ENCODE results near the gene ORAI1. TPM values are rescaled to one million over a fixed set of nuclear protein-coding genes. Genes with fewer than 3 reads are reported as not detected.
"Not testable (repeated sequence)": the region's sequence is repeated elsewhere in the genome, so short reads cannot be mapped to it uniquely, and the experiment has no call there.

The ORAI1 gene
- total RNA-seq, 4 donors from 2014 or later: 6.8 to 15.4 (median 10.7) TPM

DNA sequence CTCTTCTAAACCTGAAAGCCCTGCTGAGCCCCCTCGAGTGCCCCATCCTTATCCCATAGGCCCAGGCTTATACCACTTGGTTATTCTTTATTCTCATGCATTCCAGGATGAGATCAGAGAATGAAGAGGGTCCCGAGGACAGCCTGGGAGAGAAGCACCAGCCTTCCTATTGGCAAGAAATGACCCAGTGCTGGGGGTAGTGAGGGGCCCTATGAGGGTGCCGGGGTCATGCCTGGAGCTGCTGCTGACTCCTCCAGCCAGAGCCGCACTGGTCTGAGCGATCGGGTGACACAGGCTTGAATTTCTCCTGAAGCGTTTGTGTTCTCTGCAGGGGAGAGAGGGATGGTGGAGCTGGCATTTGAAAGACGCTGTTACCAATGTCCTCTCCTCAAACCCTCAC lies 25.0 kb downstream of the ORAI1 start:
- no peak for ATAC-seq (ENCODE audit: low FRiP score)
- DNase-seq (ENCODE audit: low spot score): no peak
- TF ChIP-seq, protein P1, sequence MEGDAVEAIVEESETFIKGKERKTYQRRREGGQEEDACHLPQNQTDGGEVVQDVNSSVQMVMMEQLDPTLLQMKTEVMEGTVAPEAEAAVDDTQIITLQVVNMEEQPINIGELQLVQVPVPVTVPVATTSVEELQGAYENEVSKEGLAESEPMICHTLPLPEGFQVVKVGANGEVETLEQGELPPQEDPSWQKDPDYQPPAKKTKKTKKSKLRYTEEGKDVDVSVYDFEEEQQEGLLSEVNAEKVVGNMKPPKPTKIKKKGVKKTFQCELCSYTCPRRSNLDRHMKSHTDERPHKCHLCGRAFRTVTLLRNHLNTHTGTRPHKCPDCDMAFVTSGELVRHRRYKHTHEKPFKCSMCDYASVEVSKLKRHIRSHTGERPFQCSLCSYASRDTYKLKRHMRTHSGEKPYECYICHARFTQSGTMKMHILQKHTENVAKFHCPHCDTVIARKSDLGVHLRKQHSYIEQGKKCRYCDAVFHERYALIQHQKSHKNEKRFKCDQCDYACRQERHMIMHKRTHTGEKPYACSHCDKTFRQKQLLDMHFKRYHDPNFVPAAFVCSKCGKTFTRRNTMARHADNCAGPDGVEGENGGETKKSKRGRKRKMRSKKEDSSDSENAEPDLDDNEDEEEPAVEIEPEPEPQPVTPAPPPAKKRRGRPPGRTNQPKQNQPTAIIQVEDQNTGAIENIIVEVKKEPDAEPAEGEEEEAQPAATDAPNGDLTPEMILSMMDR (IDR thresholded peaks at IDR 0.05): no peak

DNA sequence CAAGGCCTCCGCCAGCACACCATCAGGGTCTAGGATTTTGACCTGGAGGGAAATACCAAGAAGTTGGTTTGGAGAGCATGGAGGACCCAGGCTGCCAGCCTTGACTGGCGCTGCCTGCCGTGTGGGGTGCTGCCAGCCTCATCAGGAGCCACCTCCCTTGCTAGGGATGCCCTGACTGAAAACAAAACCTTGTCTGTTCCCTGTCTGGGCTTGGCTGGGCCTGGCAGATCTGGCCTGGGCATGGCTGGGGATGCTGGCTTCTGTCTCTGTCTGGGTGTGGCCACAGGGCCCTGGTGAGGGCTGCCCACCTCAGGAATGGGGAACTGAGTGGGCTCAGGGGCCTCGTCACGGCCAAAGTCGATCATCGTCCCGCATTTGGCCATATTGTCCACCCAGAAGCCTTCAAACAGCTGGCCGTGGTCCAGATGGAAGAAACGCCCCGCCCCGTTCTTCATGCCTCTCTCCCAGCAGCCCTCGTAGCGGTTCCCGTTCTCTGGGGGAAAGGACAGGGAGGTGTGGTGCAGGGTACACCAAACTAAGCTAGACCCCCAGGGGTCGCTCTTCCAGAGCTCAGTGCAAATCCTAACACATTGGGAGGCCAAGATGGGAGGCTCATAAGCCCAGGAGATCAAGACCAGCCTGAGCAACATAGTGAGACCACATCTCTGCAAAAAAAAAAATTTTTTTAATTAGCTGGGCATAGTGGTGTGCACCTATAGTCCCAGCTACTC lies 26.6 kb downstream of the ORAI1 start:
- TF ChIP-seq, protein P1 (IDR thresholded peaks at IDR 0.05): no peak

DNA sequence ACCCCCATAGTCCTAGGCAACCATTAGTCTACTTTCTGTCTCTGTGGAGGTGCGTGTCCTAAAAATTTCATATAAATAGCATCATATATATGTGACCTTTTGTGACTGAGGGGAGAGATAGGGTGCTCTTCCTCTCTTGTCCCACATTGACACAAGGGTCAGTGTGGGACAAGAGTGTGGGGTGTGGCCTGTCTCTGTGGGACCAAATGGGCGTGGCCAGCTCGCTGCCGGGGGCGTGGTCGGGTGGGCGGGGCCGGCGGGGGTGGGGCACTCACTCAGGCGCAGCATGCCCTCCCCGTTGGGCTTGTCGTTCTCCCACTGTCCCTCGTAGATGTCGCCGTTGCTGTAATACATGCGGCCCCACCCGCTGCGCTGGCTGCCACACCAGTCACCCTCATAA lies 27.7 kb downstream of the ORAI1 start:
- no peak for ATAC-seq (ENCODE audit: low FRiP score)
- no peak for DNase-seq (ENCODE audit: low spot score)
- TF ChIP-seq, protein P1 (IDR thresholded peaks at IDR 0.05): no peak

More for the DNA sequence above, 26.6 kb downstream of the ORAI1 start:
- no peak for DNase-seq (ENCODE audit: low spot score)
- ATAC-seq (ENCODE audit: low FRiP score): peak; percentile 12

DNA sequence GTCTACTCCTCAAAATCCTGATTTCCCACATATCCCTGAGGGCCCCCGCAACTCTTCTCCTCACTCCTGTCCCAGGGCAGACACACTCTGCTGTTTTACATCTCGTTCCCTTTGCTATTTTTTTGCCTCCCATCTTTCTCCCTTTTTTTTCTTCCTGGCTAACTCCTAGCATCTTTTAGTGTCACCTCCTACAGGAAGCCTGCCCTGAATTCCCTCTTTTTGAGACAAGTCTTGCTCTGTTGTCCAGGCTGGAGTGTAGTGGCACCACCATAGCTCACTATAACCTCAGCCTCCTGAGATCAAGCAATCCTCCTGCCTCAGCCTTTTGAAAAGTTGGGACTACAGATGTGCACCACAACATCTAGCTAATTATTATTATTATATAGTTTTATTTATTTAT lies 29.8 kb downstream of the ORAI1 start:
- ATAC-seq (ENCODE audit: low FRiP score): no peak

DNA sequence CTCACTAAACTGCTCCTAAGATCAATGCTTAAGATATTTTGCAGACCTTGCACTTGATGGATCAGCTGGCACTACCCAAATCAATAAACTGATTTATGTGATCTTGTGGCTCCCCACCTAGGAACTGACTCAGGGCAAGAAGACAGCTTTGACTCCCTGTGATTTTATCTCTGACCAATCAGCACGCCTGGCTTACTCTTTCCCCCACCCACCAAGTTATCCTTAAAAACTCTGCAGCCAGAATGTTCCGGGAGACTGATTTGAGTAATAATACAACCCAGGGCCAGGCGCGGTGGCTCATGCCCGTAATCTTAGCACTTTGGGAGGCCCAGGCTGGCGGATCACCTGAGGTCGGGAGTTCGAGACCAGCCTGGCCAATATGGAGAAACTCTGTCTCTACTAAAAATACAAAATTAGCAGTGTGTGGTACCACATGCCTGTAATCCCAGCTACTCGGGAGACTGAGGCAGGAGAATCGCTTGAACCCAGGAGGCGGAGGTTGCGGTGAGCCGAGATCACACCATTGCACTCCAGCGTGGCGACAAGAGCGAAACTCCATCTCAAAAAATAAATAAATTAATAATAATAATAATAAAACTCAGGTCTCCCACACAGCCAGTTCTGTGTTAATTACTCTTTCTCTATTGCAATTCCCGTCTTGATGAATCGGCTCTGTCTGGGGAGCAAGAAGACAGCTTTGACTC lies 31.1 kb downstream of the ORAI1 start:
- ATAC-seq (ENCODE audit: low FRiP score) (no peak), DNase-seq (ENCODE audit: low spot score) (no peak)
- TF ChIP-seq, protein P1 (IDR thresholded peaks at IDR 0.05): no peak

More for the DNA sequence above, 29.8 kb downstream of the ORAI1 start:
- TF ChIP-seq, protein P1 (IDR thresholded peaks at IDR 0.05): no peak
- no peak for DNase-seq (ENCODE audit: low spot score)

DNA sequence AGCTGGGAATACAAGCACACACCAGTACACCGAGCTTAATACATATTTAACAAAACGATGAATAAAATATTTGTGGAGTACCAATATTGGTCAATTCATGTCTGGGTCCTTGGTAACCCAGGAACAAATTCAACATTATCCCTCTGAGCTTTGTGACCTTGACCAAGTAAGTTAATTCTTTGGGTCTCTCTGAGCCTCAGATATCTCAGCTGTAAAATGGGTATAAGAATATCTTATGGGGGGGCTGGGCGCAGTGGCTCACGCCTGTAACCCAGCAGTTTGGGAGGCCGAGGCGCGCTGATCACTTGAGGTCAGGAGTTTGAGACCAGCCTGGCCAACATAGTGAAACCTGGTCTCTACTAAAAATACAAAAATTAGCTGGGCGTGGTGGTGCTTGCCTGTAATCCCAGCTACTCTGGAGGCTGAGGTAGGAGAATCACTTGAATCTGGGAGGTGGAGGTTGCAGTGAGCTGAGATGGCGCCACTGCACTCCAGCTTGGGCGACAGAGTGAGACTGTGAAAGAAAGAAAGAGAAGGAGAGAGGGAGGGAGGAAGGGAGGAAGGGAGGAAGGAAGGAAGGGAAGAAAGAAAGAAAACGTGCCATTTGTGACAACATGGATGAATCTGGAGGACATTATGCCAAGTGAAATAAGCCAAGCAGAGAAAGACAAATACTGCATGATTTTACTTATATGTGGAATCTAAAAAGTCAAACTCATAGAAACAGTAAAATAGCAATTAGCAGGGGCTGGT lies 35.2 kb downstream of the ORAI1 start:
- not testable (repeated sequence) for DNase-seq (ENCODE audit: low spot score); ATAC-seq (ENCODE audit: low FRiP score)

DNA sequence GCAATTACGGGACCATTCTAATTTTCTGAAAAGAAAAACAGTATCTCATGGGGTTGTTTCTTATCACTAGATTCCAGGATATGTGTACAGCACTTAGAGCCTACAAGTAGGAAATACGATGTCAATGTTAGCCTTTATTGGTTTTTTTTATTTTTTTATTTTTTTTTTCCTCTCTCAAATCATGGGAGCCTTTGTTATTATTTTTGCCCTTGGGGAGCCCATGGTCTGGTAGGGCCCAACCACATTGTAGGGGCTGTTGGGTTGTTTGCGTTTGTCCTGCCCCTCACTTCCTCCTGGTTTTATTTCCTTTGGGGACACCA lies 37.2 kb downstream of the ORAI1 start:
- ATAC-seq (ENCODE audit: low FRiP score) (no peak), DNase-seq (ENCODE audit: low spot score) (no peak)
- TF ChIP-seq, protein P1 (IDR thresholded peaks at IDR 0.05): no peak

DNA sequence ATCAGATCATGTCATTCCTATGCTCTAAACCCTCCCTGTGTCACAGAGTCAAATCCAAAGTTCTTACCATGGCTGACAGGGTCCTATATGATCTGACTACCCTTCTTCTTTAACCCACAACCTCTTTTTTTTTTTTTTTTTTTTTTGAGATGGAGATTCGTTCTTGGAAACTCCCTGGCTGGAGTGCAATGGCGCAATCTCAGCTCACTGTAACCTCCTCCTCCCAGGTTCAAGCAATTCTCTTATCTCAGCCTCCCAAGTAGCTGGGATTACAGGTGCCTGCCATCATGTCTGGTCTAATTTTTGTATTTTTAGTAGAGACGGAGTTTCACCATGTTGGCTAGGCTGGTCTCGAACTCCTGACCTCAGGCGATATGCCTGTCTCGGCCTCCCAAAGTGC lies 40.5 kb downstream of the ORAI1 start:
- not testable (repeated sequence) for DNase-seq (ENCODE audit: low spot score); ATAC-seq (ENCODE audit: low FRiP score)

Data from omental fat pad (tissue), 4 donors.